A673 (cell line): Measurements from ENCODE around the gene AKAP12. TPM values are rescaled to one million over a fixed set of nuclear protein-coding genes. Genes with fewer than 3 reads are reported as not detected.

Experiments
- BruUV-seq: library from RNA; stranded (reverse); fragments of 400-500 nt; replicated peaks from 2 replicates; lab custom pipeline; 2021; lab: Mats Ljungman, UMichigan
- CTCF ChIA-PET: fragments of 300-600 bp; sonication (Branson Sonifier 250); formaldehyde crosslinking; loops from one replicate; lab custom pipeline; 2022; ENCODE audit warnings: antibody characterized with exemption; lab: Charles Lee
- POLR2A ChIA-PET: fragments of 300-600 bp; sonication (Branson Sonifier 250); formaldehyde crosslinking; loops from one replicate; lab custom pipeline; 2022; ENCODE audit warnings: antibody characterized with exemption; ENCODE audit not compliant: low non-redundant PET; lab: Charles Lee
- DNase-seq: peaks from one replicate; pipeline ENCODE4 v3.0.0-alpha.2; 2015; ENCODE audit warnings: low spot score
- H3K27ac ChIP-seq: fragments of 200-600 bp; sonication (generic); 2 replicates; pipeline ENCODE4 v1.5.1; 2016; ENCODE audit warnings: mixed run types, low read depth, mild to moderate bottlenecking, mixed read lengths, antibody characterized with exemption, low read length; ENCODE audit not compliant: poor library complexity, severe bottlenecking
- H3K27me3 ChIP-seq: fragments of 200-600 bp; sonication (generic); replicated peaks from 2 replicates; pipeline ENCODE4 v1.6.1; 2017; ENCODE audit warnings: mixed run types, low read depth, mild to moderate bottlenecking, mixed read lengths, antibody characterized with exemption, low read length; ENCODE audit not compliant: insufficient read depth, poor library complexity
- H3K36me3 ChIP-seq: fragments of 200-600 bp; sonication (generic); 2 replicates; pipeline ENCODE4 v1.6.1; 2016; ENCODE audit warnings: mixed run types, mild to moderate bottlenecking, mixed read lengths, antibody characterized with exemption, low read length; ENCODE audit not compliant: insufficient read depth, poor library complexity, severe bottlenecking
- H3K4me1 ChIP-seq: fragments of 200-600 bp; sonication (generic); 2 replicates; pipeline ENCODE4 v1.6.1; 2017; ENCODE audit warnings: mixed run types, mild to moderate bottlenecking, mixed read lengths, antibody characterized with exemption, low read length; ENCODE audit not compliant: insufficient read depth, poor library complexity, severe bottlenecking
- H3K4me3 ChIP-seq: fragments of 200-600 bp; sonication (generic); 2 replicates; pipeline ENCODE4 v1.5.1; 2016; ENCODE audit warnings: low read depth, mixed run types, mild to moderate bottlenecking, mixed read lengths, low read length; ENCODE audit not compliant: poor library complexity, severe bottlenecking
- H3K9me3 ChIP-seq: fragments of 200-600 bp; sonication (generic); 2 replicates; pipeline ENCODE4 v1.6.1; 2016; ENCODE audit warnings: mixed run types, low read depth, mild to moderate bottlenecking, mixed read lengths, antibody characterized with exemption, low read length; ENCODE audit not compliant: poor library complexity, severe bottlenecking
- CTCF ChIP-seq: fragments of 300-800, 200-600 bp; sonication (generic); conservative IDR thresholded peaks from 2 replicates; pipeline ENCODE4 v1.5.1; 2017; ENCODE audit warnings: low read depth, mild to moderate bottlenecking, antibody characterized with exemption, low read length, moderate library complexity, mixed read lengths
- EZH2 ChIP-seq: fragments of 200-600 bp; sonication (generic); IDR thresholded peaks from 2 replicates; pipeline ENCODE4 v1.6.1; 2017; ENCODE audit warnings: borderline replicate concordance, low read depth, mild to moderate bottlenecking, mixed read lengths, antibody characterized with exemption, low read length; ENCODE audit not compliant: poor library complexity, severe bottlenecking
- intact Hi-C: fragments of 100-400 bp; cut with micrococcal nuclease; formaldehyde crosslinking; loops from one replicate; pipeline ENCODE4 v1.10.0; 2022; ENCODE audit not compliant: unreplicated experiment
- total RNA-seq: library from RNA; stranded (reverse); gene quantifications from 2 replicates; pipeline ENCODE4 v1.2.3, GENCODE V29; 2021

Gene AKAP12
- total RNA-seq, 1 experiment from 2014 or later: 37.3 TPM

GRCh38 chr6:151243481-151243880 is 3.7 kb downstream of the AKAP12 start:
- CTCF ChIA-PET: no interaction called here
- DNase-seq: no peak
- H3K4me1 ChIP-seq: peaks cover 15% of the 10 kb centered on the region
- intact Hi-C loops: no loop called here
- no peaks in the 10 kb centered on the region for H3K9me3 ChIP-seq
- POLR2A ChIA-PET: no interaction called here
- H3K4me3 ChIP-seq: no peak overlapping the region
- no peaks in the 10 kb centered on the region for H3K36me3 ChIP-seq
- BruUV-seq: no TSS peak
- H3K27ac ChIP-seq: no peak overlapping the region
- no peak for TF ChIP-seq EZH2
- no peak for TF ChIP-seq CTCF
- H3K27me3 ChIP-seq: no peaks in the 10 kb centered on the region

- Histone ChIP-seq H3K36me3 (no peaks in the 10 kb centered on the region), H3K27me3 (no peaks in the 10 kb centered on the region), H3K9me3 (no peaks in the 10 kb centered on the region), H3K4me1 (peaks cover 2% of the 10 kb centered on the region), H3K27ac (no peak overlapping the region), H3K4me3 (no peak overlapping the region)
- BruUV-seq: no TSS peak
- TF ChIP-seq CTCF (no peak), EZH2 (no peak)
- ChIA-PET POLR2A (no interaction called here), CTCF (interaction anchor here (0.7 kb wide), 1 partner anchor 375 kb away, joined by 5 read pairs; no protein-coding TSS in a partner anchor)
- DNase-seq: no peak
- intact Hi-C loops: no loop called here
Measured at GRCh38 chr6:151247490-151247889, 7.7 kb downstream of the AKAP12 start.

DNA sequence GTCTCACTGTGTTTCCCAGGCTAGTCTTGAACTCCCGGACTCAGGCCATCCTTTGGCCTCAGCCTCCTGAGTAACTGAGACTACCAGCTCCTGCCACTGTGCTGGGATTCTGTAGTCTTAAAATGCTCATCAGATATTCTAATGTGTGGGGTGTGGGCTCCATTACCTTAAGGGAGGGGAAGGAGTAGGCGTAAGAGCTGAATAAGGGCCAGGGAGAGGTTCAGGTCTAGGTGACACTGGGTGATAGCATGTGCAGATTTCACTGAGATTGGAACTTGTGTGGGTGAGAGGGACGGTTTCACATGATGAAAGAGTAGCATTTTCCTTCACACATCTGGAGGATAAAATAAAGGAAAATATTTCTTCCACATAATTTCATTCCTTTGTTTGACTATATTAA is 8.5 kb downstream of the AKAP12 start:
- no peak for TF ChIP-seq EZH2
- no peak for TF ChIP-seq CTCF
- Histone ChIP-seq H3K36me3 (no peaks in the 10 kb centered on the region), H3K4me3 (no peak overlapping the region), H3K9me3 (no peaks in the 10 kb centered on the region), H3K4me1 (no peaks in the 10 kb centered on the region), H3K27me3 (no peaks in the 10 kb centered on the region), H3K27ac (no peak overlapping the region)
- no TSS peak for BruUV-seq
- POLR2A ChIA-PET: no interaction called here
- CTCF ChIA-PET: interaction anchor here (0.7 kb wide), 1 partner anchor 374 kb away, joined by 5 read pairs; no protein-coding TSS in a partner anchor
- DNase-seq: no peak
- intact Hi-C loops: no loop called here
